GM21723 (cell line): Measurements from ENCODE around the gene KHDRBS2.

ENCODE experiments used
- ATAC-seq: cut with Tn5 transposase; IDR thresholded peaks from one replicate; pipeline ENCODE4 v1.9.1; 2021; ENCODE audit warnings: mild to moderate bottlenecking, moderate library complexity; ENCODE audit not compliant: unreplicated experiment

The KHDRBS2 gene

GRCh38 chr6:62192593-62192992 is 93.4 kb downstream of the KHDRBS2 start:
- no peak for ATAC-seq

- no peak for ATAC-seq
These were observed 110.8 kb downstream of the KHDRBS2 start for GRCh38 chr6:62175195-62175594.

- no peak for ATAC-seq
These were observed 111.5 kb downstream of the KHDRBS2 start for GRCh38 chr6:62174548-62174947.

GRCh38 chr6:62167736-62168135 is 118.3 kb downstream of the KHDRBS2 start:
- no peak for ATAC-seq

GRCh38 chr6:62162858-62163257 is 123.2 kb downstream of the KHDRBS2 start:
- ATAC-seq: no peak

- no peak for ATAC-seq
These were observed 133.2 kb downstream of the KHDRBS2 start for GRCh38 chr6:62152796-62153195.

- peak; percentile 80 for ATAC-seq
These were observed 135.9 kb downstream of the KHDRBS2 start for GRCh38 chr6:62150048-62150663.

- no peak for ATAC-seq
These were observed 138.8 kb downstream of the KHDRBS2 start for GRCh38 chr6:62146954-62147853.

GRCh38 chr6:62129127-62129526 is 156.9 kb downstream of the KHDRBS2 start:
- no peak for ATAC-seq

GRCh38 chr6:62119401-62119800 is 166.6 kb downstream of the KHDRBS2 start:
- ATAC-seq: no peak

GRCh38 chr6:62103186-62103859 is 182.7 kb downstream of the KHDRBS2 start:
- no peak for ATAC-seq

- no peak for ATAC-seq
These were observed 183.6 kb downstream of the KHDRBS2 start for GRCh38 chr6:62102387-62102786.

GRCh38 chr6:62090442-62091229 is 195.4 kb downstream of the KHDRBS2 start:
- ATAC-seq: no peak

- no peak for ATAC-seq
These were observed 196.2 kb downstream of the KHDRBS2 start for GRCh38 chr6:62089781-62090180.

GRCh38 chr6:62086047-62086446 is 200.0 kb downstream of the KHDRBS2 start:
- no peak for ATAC-seq

GRCh38 chr6:62075869-62076268 is 210.2 kb downstream of the KHDRBS2 start:
- no peak for ATAC-seq

GRCh38 chr6:62059901-62060300 is 226.1 kb downstream of the KHDRBS2 start:
- no peak for ATAC-seq

GRCh38 chr6:62057300-62057699 is 228.7 kb downstream of the KHDRBS2 start:
- no peak for ATAC-seq

GRCh38 chr6:62045502-62045901 is 240.5 kb downstream of the KHDRBS2 start:
- no peak for ATAC-seq

GRCh38 chr6:62043084-62043483 is 242.9 kb downstream of the KHDRBS2 start:
- no peak for ATAC-seq

GRCh38 chr6:62042429-62042828 is 243.6 kb downstream of the KHDRBS2 start:
- no peak for ATAC-seq
